ENCODE measurements around the gene HES5.

The HES5 gene

GRCh38 chr1:2480236-2480985, 49.7 kb downstream of the HES5 start:
- no peak for DNase-seq (ENCODE audit: low read depth in 2 of 2)

GRCh38 chr1:2479618-2480017, 50.4 kb downstream of the HES5 start:
- DNase-seq (ENCODE audit: low read depth in 2 of 2) = no peak

- no peak for DNase-seq (ENCODE audit: low read depth in 2 of 2)
These were observed 50.9 kb downstream of the HES5 start for GRCh38 chr1:2479186-2479585.
